Measurements from ENCODE around the gene ZRSR2. TPM values are rescaled to one million over a fixed set of nuclear protein-coding genes. Genes with fewer than 3 reads are reported as not detected.
"Not testable (repeated sequence)": the region's sequence is repeated elsewhere in the genome, so short reads cannot be mapped to it uniquely, and the experiment has no call there.

ZRSR2 gene
- total RNA-seq, 2 experiments from 2014 or later, result 15.7 to 16.7 TPM

GRCh38 chrX:15758140-15758539 is 32.1 kb upstream of the ZRSR2 start:
- Mint-ChIP-seq H3K36me3 (ENCODE audit: low read depth) (no peaks in the 10 kb centered on the region), H3K27ac (peak overlapping the region; percentile 25), H3K4me1 (ENCODE audit: low read depth) (peaks cover 42% of the 10 kb centered on the region), H3K27me3 (ENCODE audit: low read depth) (no peaks in the 10 kb centered on the region), H3K9me3 (no peaks in the 10 kb centered on the region), H3K4me3 (no peak overlapping the region)
- CTCF ChIA-PET, result interaction anchor here (0.6 to 1.3 kb wide), 2 partner anchors 16 to 63 kb away, joined by 3 read pairs; no protein-coding TSS in a partner anchor
- peak; percentile 13 for DNase-seq
- intact Hi-C loops (cut with micrococcal nuclease), result loop anchor here (1.0 to 10.0 kb wide), 2 partner anchors 71 to 263 kb away; partner anchors contain the start of gene PIR

DNA sequence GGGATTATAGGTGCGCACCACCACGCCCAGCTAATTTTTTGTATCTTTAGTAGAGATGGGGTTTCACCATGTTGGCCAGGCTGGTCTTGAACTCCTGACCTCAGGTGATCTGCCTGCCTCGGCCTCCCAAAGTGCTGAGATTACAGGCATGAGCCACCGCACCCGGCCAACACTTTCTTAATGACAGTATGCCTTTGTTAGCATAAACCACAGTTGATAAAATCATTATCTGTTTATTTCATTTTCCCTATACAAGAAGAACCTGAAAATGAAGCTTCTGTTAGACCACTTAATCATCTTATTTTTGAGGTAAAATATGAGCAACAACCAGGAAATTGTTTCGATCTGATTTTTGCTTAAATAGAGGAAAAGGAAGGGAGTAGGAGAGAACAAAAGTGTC is 30.4 kb upstream of the ZRSR2 start:
- H3K4me3 Mint-ChIP-seq; H3K9me3 Mint-ChIP-seq; H3K36me3 Mint-ChIP-seq (ENCODE audit: low read depth); H3K27me3 Mint-ChIP-seq (ENCODE audit: low read depth); DNase-seq: not testable (repeated sequence)
- CTCF ChIA-PET, result interaction anchor here (0.7 kb wide), 1 partner anchor 289 kb away, joined by 3 read pairs; no protein-coding TSS in a partner anchor
- intact Hi-C loops (cut with micrococcal nuclease), result loop anchor here (2.0 to 10.0 kb wide), 4 partner anchors 213 to 915 kb away; partner anchors contain the start of genes GRPR and PIR
- H3K27ac Mint-ChIP-seq, result peak overlapping the region; percentile 61
- H3K4me1 Mint-ChIP-seq (ENCODE audit: low read depth), result peaks cover 33% of the 10 kb centered on the region

- Mint-ChIP-seq H3K27ac (peak overlapping the region; percentile 46), H3K4me1 (ENCODE audit: low read depth) (peaks cover 35% of the 10 kb centered on the region), H3K36me3 (ENCODE audit: low read depth) (no peaks in the 10 kb centered on the region), H3K27me3 (ENCODE audit: low read depth) (no peaks in the 10 kb centered on the region), H3K4me3 (no peak overlapping the region), H3K9me3 (no peaks in the 10 kb centered on the region)
- peak; percentile 55 for DNase-seq
- CTCF ChIA-PET, result no interaction called here
- intact Hi-C loops (cut with micrococcal nuclease), result loop anchor here (1.0 to 10.0 kb wide), 7 partner anchors 55 to 913 kb away; partner anchors contain the start of genes AP1S2 and GRPR
Observed at GRCh38 chrX:15761564-15762191, 28.6 kb upstream of the ZRSR2 start.

- Mint-ChIP-seq H3K27ac (no peak overlapping the region), H3K27me3 (ENCODE audit: low read depth) (no peaks in the 10 kb centered on the region), H3K9me3 (no peaks in the 10 kb centered on the region), H3K4me1 (ENCODE audit: low read depth) (peaks cover 12% of the 10 kb centered on the region), H3K36me3 (ENCODE audit: low read depth) (no peaks in the 10 kb centered on the region), H3K4me3 (no peak overlapping the region)
- CTCF ChIA-PET, result no interaction called here
- intact Hi-C loops (cut with micrococcal nuclease), result loop anchor here (10.0 kb wide), 1 partner anchor 905 kb away; no protein-coding TSS in a partner anchor
- no peak for DNase-seq
Observed at GRCh38 chrX:15769300-15769954, 20.9 kb upstream of the ZRSR2 start.

GRCh38 chrX:15781961-15782699 is 8.2 kb upstream of the ZRSR2 start:
- peaks cover 2% of the 10 kb centered on the region for H3K36me3 Mint-ChIP-seq (ENCODE audit: low read depth)
- H3K9me3 Mint-ChIP-seq, result no peaks in the 10 kb centered on the region
- intact Hi-C loops (cut with micrococcal nuclease), result no loop called here
- CTCF ChIA-PET, result interaction anchor here (0.7 kb wide), 1 partner anchor 23 kb away, joined by 3 read pairs; no protein-coding TSS in a partner anchor
- peak overlapping the region; percentile 85 for H3K27ac Mint-ChIP-seq
- H3K4me3 Mint-ChIP-seq, result peak overlapping the region; percentile 64
- peaks cover 6% of the 10 kb centered on the region for H3K4me1 Mint-ChIP-seq (ENCODE audit: low read depth)
- no peaks in the 10 kb centered on the region for H3K27me3 Mint-ChIP-seq (ENCODE audit: low read depth)
- no peak for DNase-seq

DNA sequence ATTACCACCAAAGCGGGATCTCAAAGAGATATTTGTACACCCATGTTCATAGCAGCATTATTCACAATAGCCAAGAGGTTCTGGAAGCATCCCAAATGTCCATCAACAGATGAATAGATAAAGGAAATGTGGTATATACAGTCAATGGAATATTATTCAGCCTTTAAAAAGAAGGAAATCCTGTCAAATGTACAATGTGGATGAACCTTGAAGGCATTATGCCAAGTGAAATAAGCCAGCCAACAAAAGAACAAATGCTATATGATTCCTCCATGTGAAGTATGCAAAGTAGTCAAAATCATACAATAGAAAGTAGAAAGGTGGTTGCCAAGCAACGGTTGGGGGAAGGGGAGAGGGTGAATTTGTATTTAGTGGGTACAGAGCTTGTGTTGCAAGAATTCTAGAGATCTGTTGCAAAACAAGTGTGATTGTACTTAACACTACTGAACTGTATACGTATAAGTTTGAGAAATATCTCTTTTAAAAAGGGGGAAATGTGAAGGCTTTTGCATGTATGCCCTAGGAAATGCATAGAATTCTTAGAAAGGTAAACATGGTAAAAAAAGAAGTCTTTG is 5.0 kb upstream of the ZRSR2 start:
- DNase-seq, result no peak
- Mint-ChIP-seq H3K4me3 (no peak overlapping the region), H3K4me1 (ENCODE audit: low read depth) (peaks cover 2% of the 10 kb centered on the region), H3K27ac (peak overlapping the region; percentile 18), H3K9me3 (no peaks in the 10 kb centered on the region), H3K36me3 (ENCODE audit: low read depth) (peaks cover 2% of the 10 kb centered on the region), H3K27me3 (ENCODE audit: low read depth) (no peaks in the 10 kb centered on the region)
- CTCF ChIA-PET, result no interaction called here
- intact Hi-C loops (cut with micrococcal nuclease), result no loop called here

GRCh38 chrX:15786915-15787314 is 3.4 kb upstream of the ZRSR2 start:
- Mint-ChIP-seq H3K36me3 (ENCODE audit: low read depth) (peaks cover 2% of the 10 kb centered on the region), H3K4me1 (ENCODE audit: low read depth) (peaks cover 2% of the 10 kb centered on the region), H3K9me3 (no peaks in the 10 kb centered on the region), H3K27me3 (ENCODE audit: low read depth) (no peaks in the 10 kb centered on the region), H3K4me3 (no peak overlapping the region), H3K27ac (no peak overlapping the region)
- no peak for DNase-seq
- CTCF ChIA-PET, result no interaction called here
- intact Hi-C loops (cut with micrococcal nuclease), result no loop called here

GRCh38 chrX:15790769-15791290 is 546 bp downstream of the ZRSR2 start:
- H3K36me3 Mint-ChIP-seq (ENCODE audit: low read depth), result peaks cover 2% of the 10 kb centered on the region
- CTCF ChIA-PET, result interaction anchor here (0.6 kb wide), 1 partner anchor 278 kb away, joined by 4 read pairs; no protein-coding TSS in a partner anchor
- no peaks in the 10 kb centered on the region for H3K9me3 Mint-ChIP-seq
- H3K4me3 Mint-ChIP-seq, result no peak overlapping the region
- DNase-seq, result no peak
- no peaks in the 10 kb centered on the region for H3K27me3 Mint-ChIP-seq (ENCODE audit: low read depth)
- peaks cover 19% of the 10 kb centered on the region for H3K4me1 Mint-ChIP-seq (ENCODE audit: low read depth)
- intact Hi-C loops (cut with micrococcal nuclease), result loop anchor here (1.0 to 10.0 kb wide), 8 partner anchors 26 to 928 kb away; partner anchors contain the start of genes AP1S2, CA5B, PIGA and PIR
- no peak overlapping the region for H3K27ac Mint-ChIP-seq

DNA sequence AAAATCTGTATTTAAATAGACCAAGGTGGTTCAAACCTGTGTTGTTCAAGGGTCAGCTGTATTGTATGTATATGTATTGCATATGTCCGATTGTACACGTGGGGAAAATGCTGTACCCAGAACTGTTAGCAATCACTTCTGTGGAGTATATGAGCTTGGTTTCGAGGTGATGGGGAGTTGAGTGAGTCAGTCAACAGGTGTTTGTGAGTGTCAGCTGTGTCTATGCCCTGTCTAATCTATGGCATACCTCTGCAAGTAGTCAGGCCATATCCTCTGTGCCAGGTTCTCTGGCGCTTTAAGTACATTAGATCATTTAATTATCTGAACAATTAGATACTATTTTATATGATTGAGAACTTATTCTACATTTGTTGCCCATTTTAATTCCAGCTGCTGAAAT is 7.4 kb downstream of the ZRSR2 start:
- intact Hi-C loops (cut with micrococcal nuclease), result loop anchor here (10.0 kb wide), 1 partner anchor 303 kb away; the partner anchor contains the start of gene PIR
- CTCF ChIA-PET, result no interaction called here
- no peaks in the 10 kb centered on the region for H3K9me3 Mint-ChIP-seq
- H3K4me3 Mint-ChIP-seq, result no peak overlapping the region
- H3K4me1 Mint-ChIP-seq (ENCODE audit: low read depth), result peaks cover 28% of the 10 kb centered on the region
- DNase-seq, result no peak
- no peak overlapping the region for H3K27ac Mint-ChIP-seq
- H3K27me3 Mint-ChIP-seq (ENCODE audit: low read depth), result no peaks in the 10 kb centered on the region
- peaks cover 7% of the 10 kb centered on the region for H3K36me3 Mint-ChIP-seq (ENCODE audit: low read depth)

- Mint-ChIP-seq H3K4me1 (ENCODE audit: low read depth) (no peaks in the 10 kb centered on the region), H3K36me3 (ENCODE audit: low read depth) (peaks cover 9% of the 10 kb centered on the region), H3K27me3 (ENCODE audit: low read depth) (no peaks in the 10 kb centered on the region), H3K4me3 (no peak overlapping the region), H3K9me3 (no peaks in the 10 kb centered on the region), H3K27ac (no peak overlapping the region)
- no peak for DNase-seq
- CTCF ChIA-PET, result interaction anchor here (0.6 kb wide), 2 partner anchors 23 to 103 kb away, joined by 3 read pairs; no protein-coding TSS in a partner anchor
- intact Hi-C loops (cut with micrococcal nuclease), result no loop called here
Observed at GRCh38 chrX:15804563-15804962, 14.3 kb downstream of the ZRSR2 start.

- no peaks in the 10 kb centered on the region for H3K4me1 Mint-ChIP-seq (ENCODE audit: low read depth)
- intact Hi-C loops (cut with micrococcal nuclease), result no loop called here
- H3K27ac Mint-ChIP-seq, result no peak overlapping the region
- H3K9me3 Mint-ChIP-seq, result no peaks in the 10 kb centered on the region
- CTCF ChIA-PET, result interaction anchor here (0.9 kb wide), 1 partner anchor 166 kb away, joined by 3 read pairs; no protein-coding TSS in a partner anchor
- no peak overlapping the region for H3K4me3 Mint-ChIP-seq
- peaks cover 14% of the 10 kb centered on the region for H3K36me3 Mint-ChIP-seq (ENCODE audit: low read depth)
- no peaks in the 10 kb centered on the region for H3K27me3 Mint-ChIP-seq (ENCODE audit: low read depth)
- no peak for DNase-seq
Observed at GRCh38 chrX:15808254-15808653, 18.0 kb downstream of the ZRSR2 start.

Measured in activated naive CD4-positive, alpha-beta T cell treated with anti-CD3 and anti-CD28 coated beads for 36 hours (primary cell).